Keratinocyte (primary cell): ENCODE measurements around the gene BCL2. TPM values are rescaled to one million over a fixed set of nuclear protein-coding genes. Genes with fewer than 3 reads are reported as not detected.

Experiments
- DNase-seq: peaks from one replicate; pipeline ENCODE4 v3.0.0-alpha.2; 2011; ENCODE audit warnings: low read depth, missing footprints, low spot score
- FAIRE-seq: peaks from 2 replicates; lab custom pipeline; 2011; peaks lifted over from hg19 to GRCh38; lab: Jason Lieb, UNC
- H2AFZ ChIP-seq: 2 replicates; pipeline ENCODE4 v1.6.0; 2012; ENCODE audit warnings: low read length, control low read depth, inconsistent platforms; ENCODE audit not compliant: control insufficient read depth
- H3K27ac ChIP-seq: 2 replicates; pipeline ENCODE4 v1.5.1; 2011; ENCODE audit warnings: low read length; ENCODE audit not compliant: control insufficient read depth, insufficient read depth
- H3K27me3 ChIP-seq: 3 replicates; pipeline ENCODE4 v1.6.0; 2011; ENCODE audit warnings: low read length; ENCODE audit not compliant: control insufficient read depth, insufficient read depth; ENCODE audit errors: extremely low read depth
- H3K36me3 ChIP-seq, 2 experiments: 2 replicates in 1 of 2; 3 replicates in 1 of 2; pipeline ENCODE4 v1.5.1; 2011; ENCODE audit warnings: low read length in 2 of 2, mild to moderate bottlenecking in 1 of 2; ENCODE audit not compliant: control insufficient read depth in 2 of 2, insufficient read depth in 2 of 2; ENCODE audit errors: extremely low read depth in 1 of 2
- H3K4me1 ChIP-seq: 3 replicates; pipeline ENCODE4 v1.5.1; 2011; ENCODE audit warnings: low read length; ENCODE audit not compliant: control insufficient read depth, insufficient read depth; ENCODE audit errors: extremely low read depth
- H3K4me2 ChIP-seq: 3 replicates; pipeline ENCODE4 v1.6.0; 2011; ENCODE audit warnings: low read depth, low read length; ENCODE audit not compliant: control insufficient read depth, insufficient read depth; ENCODE audit errors: extremely low read depth
- H3K4me3 ChIP-seq, 3 experiments: fragments of 200-600 bp in 1 of 3; sonication (generic) in 1 of 3; 2 replicates in 2 of 3; 3 replicates in 1 of 3; pipeline ENCODE4 v1.5.1; 2011 to 2016; ENCODE audit warnings: low read length in 3 of 3, mild to moderate bottlenecking in 3 of 3, control low read depth in 2 of 3, inconsistent platforms in 1 of 3, low read depth in 1 of 3, mixed read lengths in 1 of 3, mixed run types in 1 of 3, moderate library complexity in 1 of 3; ENCODE audit not compliant: control insufficient read depth in 2 of 3, insufficient read depth in 2 of 3; ENCODE audit errors: extremely low read depth in 1 of 3
- H3K79me2 ChIP-seq: 2 replicates; pipeline ENCODE4 v1.6.0; 2012; ENCODE audit warnings: low read length; ENCODE audit not compliant: control insufficient read depth, insufficient read depth
- H3K9ac ChIP-seq: 3 replicates; pipeline ENCODE4 v1.6.0; 2011; ENCODE audit warnings: low read length; ENCODE audit not compliant: control insufficient read depth, insufficient read depth; ENCODE audit errors: extremely low read depth
- H3K9me1 ChIP-seq: 3 replicates; pipeline ENCODE4 v1.6.0; 2011; ENCODE audit warnings: low read length; ENCODE audit not compliant: control insufficient read depth, insufficient read depth; ENCODE audit errors: extremely low read depth
- H3K9me3 ChIP-seq: 2 replicates; pipeline ENCODE4 v1.5.1; 2012; ENCODE audit warnings: low read depth, low read length; ENCODE audit not compliant: control insufficient read depth
- H4K20me1 ChIP-seq: 3 replicates; pipeline ENCODE4 v1.6.0; 2011; ENCODE audit warnings: low read length; ENCODE audit not compliant: control insufficient read depth, insufficient read depth; ENCODE audit errors: extremely low read depth
- EZH2 ChIP-seq: IDR thresholded peaks from one replicate; pipeline ENCODE4 v1.6.1; 2012; ENCODE audit warnings: inconsistent platforms, mild to moderate bottlenecking, low read length, moderate library complexity
- dilution Hi-C: fragments of 300-500 bp; cut with MboI; formaldehyde crosslinking; loops from one replicate; pipeline ENCODE4 v1.7.0; 2020; ENCODE audit warnings: low sequenced_read_pairs; ENCODE audit not compliant: extremely low pct_ligation_motif_present
- polyA plus RNA-seq, 5 experiments: library from polyadenylated mRNA; depleted of rRNA in 3 of 5; stranded (reverse) in 3 of 5; stranded (forward) in 1 of 5; unstranded in 1 of 5; fragments of >200 nt; gene quantifications; 1 replicate in 1 of 5; 2 replicates in 3 of 5; 3 replicates in 1 of 5; pipeline versions ENCODE4 v1.2.1 to v1.2.3, GENCODE V29; 2011 to 2012; ENCODE audit warnings: missing spikeins in 2 of 5, low read depth in 1 of 5, low replicate concordance in 1 of 5
- TF ChIP-seq, protein P1 (sequence below), 3 experiments: IDR thresholded peaks in 1 of 3; conservative IDR thresholded peaks in 1 of 3; optimal IDR thresholded peaks in 1 of 3; 2 replicates in 2 of 3; 3 replicates in 1 of 3; pipeline versions ENCODE3 to v1.5.1; 2011; ENCODE audit warnings: low read length in 3 of 3, mild to moderate bottlenecking in 3 of 3, moderate library complexity in 2 of 3, control low read depth in 1 of 3, inconsistent platforms in 1 of 3; ENCODE audit not compliant: insufficient read depth in 2 of 3; ENCODE audit errors: extremely low read depth in 1 of 3

The BCL2 gene
- polyA plus RNA-seq, 1 donor (not counting 4 experiments of a cell fraction or from before 2014, with no cell fraction given): 0.30 TPM

- Histone ChIP-seq H3K9ac (no peak overlapping the region), H4K20me1 (no peaks in the 10 kb centered on the region), H3K27me3 (peaks cover 3% of the 10 kb centered on the region), H2AFZ (no peak overlapping the region), H3K9me3 (no peaks in the 10 kb centered on the region), H3K4me1 (no peaks in the 10 kb centered on the region), H3K79me2 (no peaks in the 10 kb centered on the region), H3K4me3 (no peak overlapping the region), H3K9me1 (no peaks in the 10 kb centered on the region), H3K36me3 (no peaks in the 10 kb centered on the region), H3K4me2 (no peak overlapping the region), H3K27ac (no peak overlapping the region)
- dilution Hi-C loops: no loop called here
- FAIRE-seq (no peak), DNase-seq (no peak)
- TF ChIP-seq, protein P1, sequence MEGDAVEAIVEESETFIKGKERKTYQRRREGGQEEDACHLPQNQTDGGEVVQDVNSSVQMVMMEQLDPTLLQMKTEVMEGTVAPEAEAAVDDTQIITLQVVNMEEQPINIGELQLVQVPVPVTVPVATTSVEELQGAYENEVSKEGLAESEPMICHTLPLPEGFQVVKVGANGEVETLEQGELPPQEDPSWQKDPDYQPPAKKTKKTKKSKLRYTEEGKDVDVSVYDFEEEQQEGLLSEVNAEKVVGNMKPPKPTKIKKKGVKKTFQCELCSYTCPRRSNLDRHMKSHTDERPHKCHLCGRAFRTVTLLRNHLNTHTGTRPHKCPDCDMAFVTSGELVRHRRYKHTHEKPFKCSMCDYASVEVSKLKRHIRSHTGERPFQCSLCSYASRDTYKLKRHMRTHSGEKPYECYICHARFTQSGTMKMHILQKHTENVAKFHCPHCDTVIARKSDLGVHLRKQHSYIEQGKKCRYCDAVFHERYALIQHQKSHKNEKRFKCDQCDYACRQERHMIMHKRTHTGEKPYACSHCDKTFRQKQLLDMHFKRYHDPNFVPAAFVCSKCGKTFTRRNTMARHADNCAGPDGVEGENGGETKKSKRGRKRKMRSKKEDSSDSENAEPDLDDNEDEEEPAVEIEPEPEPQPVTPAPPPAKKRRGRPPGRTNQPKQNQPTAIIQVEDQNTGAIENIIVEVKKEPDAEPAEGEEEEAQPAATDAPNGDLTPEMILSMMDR (optimal IDR thresholded peaks at IDR 0.05 in 1 of 3, IDR thresholded peaks at IDR 0.05 in 1 of 3, conservative IDR thresholded peaks at IDR 0.05 in 1 of 3; ENCODE audit: extremely low read depth in 1 of 3, insufficient read depth in 2 of 3, low read length in 3 of 3): no peak
- no peak for TF ChIP-seq EZH2
Observed at GRCh38 chr18:63271148-63271547, 48.4 kb downstream of the BCL2 start.

- no peak overlapping the region for H3K4me2 ChIP-seq
- no peak overlapping the region for H2AFZ ChIP-seq
- no peak overlapping the region for H3K9ac ChIP-seq
- H3K9me1 ChIP-seq: no peaks in the 10 kb centered on the region
- H3K27ac ChIP-seq: no peak overlapping the region
- no peaks in the 10 kb centered on the region for H3K9me3 ChIP-seq
- H3K4me3 ChIP-seq: no peak overlapping the region
- no peak for TF ChIP-seq EZH2
- TF ChIP-seq, protein P1 (optimal IDR thresholded peaks at IDR 0.05 in 1 of 3, IDR thresholded peaks at IDR 0.05 in 1 of 3, conservative IDR thresholded peaks at IDR 0.05 in 1 of 3; ENCODE audit: extremely low read depth in 1 of 3, insufficient read depth in 2 of 3, low read length in 3 of 3): no peak
- H3K27me3 ChIP-seq: peaks cover 3% of the 10 kb centered on the region
- H3K79me2 ChIP-seq: no peaks in the 10 kb centered on the region
- no peak for FAIRE-seq
- dilution Hi-C loops: no loop called here
- no peak for DNase-seq
- no peaks in the 10 kb centered on the region for H3K4me1 ChIP-seq
- no peaks in the 10 kb centered on the region for H4K20me1 ChIP-seq
- no peaks in the 10 kb centered on the region for H3K36me3 ChIP-seq
Observed at GRCh38 chr18:63267975-63268721, 51.4 kb downstream of the BCL2 start.
